NK-92 (cell line): ENCODE data around the gene PTPRG.

Experiments used
- DNase-seq: peaks from one replicate; lab custom pipeline; 2025; ENCODE audit not compliant: unreplicated experiment; lab: John Stamatoyannopoulos, UW

Gene PTPRG

DNA sequence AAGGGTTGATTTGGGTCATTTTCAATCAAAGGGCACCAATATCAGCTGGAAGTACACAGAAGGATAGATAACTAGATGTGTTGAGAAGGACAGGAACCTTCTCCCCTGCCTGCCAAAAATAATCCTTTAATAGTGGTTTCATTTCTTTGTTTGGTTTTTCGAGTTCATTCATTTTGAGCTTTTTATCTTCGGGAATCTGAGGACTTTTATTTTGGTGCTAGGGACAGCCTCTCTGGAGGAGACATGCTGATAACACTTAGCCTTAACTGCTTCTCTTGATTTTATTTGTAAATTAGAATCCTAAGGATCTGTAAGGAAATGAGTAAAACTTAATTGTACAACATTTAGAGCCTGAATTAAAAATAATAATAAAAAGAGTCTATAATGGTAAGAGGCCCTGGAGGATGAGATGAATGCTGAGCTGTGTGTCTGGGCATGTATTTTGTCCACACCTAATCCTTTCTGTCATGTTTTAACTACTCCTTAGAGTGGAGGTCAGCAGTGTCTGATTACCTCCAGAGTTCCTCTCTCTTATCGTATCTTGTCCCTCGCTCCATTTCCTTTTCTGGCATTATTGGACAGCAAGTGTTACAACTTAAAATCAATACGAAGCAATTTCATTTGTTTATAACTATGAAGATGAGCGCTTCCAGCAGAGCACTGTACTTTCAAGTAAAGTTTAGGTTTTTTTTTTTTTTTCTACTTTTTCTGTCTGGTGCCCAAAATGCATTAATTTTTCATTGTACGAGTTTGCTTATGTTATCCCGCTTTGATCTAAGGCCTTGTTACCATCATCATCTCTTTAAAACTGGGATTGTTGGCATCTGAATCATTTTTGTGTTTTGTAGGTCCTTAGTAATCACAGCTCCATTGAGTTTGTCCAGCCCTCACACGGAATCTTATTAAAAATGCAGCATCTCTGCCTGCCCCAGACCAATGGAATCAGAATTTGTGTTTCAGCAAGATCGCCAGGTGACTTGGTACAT lies 22.8 kb downstream of the PTPRG start:
- DNase-seq: no peak

DNA sequence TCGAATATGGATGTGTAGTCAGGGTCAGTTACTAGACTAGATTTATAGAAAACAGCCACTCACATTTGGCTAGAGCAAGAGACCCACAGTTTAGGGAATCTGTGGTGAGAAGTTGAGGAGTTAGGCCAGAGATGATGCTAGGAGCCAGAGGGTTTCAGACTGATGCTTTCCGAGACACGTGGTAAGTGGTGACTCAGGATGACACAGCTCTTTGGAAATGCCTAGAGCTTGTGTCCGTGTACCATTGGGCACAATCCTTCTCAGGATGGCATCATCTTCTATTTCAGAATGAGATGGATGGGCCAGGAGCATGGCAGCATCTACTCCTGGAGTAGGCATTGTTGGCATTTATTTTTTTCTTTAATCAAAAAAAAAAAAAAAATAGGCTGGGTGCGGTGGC lies 28.5 kb downstream of the PTPRG start:
- DNase-seq: no peak

DNA sequence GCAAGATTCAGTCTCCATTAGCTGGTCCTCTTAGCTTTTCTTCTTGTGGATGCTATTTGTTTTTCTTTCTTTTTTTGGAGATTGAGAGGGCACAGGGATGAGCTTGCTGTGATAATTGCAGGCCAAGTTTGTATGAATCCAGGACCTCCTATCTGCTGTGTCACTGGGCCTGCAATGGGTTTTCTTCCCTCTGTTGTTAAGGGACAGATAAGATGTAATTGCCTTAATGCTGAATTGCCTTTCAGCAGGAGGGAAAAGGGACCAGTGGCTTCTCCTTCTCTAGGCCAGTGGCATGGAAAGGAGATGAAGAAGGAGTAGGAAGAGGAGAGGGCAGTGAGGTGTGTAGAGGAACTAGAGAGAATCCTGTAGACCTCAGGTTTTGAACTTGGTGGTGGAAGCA lies 29.9 kb downstream of the PTPRG start:
- DNase-seq: no peak

DNA sequence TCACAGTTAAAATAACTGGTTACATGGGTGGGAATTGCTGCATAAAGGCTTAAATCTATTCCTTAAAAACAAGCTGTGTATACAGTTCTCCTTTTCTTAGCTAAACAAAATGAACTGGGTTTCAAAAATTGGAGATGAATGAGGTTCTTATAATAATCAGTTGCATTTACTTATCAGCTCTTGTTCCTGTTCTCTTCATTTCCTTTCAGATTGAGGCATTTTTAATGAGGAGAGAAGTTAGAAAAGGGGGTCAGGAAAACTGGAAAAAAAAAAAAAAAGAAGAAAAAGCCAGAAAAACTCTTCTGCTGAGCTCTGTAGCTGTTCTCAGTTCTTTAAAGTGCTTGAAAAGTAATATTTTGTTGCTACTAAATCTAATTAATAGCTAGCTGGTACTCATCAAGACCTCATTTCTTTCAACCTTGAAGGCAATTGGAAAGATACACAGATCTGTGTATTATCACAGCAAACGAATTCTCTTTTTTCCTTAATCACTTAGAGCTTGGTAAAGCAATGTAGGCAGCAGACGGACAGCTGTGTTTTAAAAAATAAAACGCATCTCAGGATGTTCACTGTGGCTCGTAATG lies 32.2 kb downstream of the PTPRG start:
- DNase-seq: no peak

DNA sequence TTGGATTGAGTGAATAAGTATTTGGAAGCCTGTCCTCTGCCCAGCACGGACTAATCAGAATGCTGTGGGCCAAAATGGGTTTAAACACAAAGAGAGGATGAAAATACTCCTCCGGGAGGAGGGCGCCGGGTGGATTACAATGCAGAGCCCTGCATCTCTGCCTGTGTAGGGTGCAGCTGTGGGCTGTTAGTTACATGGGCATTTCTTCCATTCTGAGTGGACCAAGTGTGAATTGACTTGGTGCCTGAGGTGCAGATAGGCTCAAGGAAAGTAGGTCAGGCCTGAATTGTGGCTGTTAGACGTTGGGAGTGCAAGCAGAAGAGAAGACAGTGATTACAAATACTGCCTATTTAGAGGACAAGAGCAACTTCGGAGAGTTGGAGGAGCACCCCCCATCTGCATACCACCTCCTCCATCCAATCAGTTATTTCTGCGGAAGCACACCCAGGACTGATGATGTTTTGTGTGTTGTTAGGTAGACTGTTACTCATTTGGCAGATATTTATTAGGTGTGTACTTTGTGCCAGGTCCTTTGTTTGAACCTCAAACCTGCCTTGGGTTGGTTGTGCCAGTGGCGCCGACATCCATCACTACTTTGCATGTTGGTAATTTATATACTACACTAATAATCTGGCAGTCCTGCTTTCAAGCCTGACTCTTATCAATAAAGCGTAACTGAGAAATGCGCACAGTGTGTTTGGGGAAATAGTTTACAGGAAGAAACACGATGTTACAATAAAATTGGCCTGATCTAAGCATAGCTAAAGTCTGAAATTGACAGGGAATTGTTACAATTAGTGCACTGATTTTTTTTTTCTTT lies 33.0 kb downstream of the PTPRG start:
- no peak for DNase-seq

DNA sequence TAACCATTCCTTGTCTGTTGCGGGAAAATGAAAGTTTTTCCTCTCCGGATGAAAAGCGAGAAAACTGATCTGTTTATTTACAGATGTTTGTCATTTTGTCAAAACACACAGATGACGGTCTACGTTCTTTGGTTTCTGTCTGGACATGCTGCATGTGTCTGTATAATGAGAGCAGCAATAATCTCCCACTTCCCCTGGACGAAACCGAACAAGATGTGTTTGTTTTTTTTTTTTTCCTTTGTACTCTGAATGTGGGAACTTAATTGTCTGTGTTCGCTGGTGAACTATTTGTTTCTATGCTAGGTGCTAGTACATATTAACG lies 33.6 kb downstream of the PTPRG start:
- no peak for DNase-seq

DNA sequence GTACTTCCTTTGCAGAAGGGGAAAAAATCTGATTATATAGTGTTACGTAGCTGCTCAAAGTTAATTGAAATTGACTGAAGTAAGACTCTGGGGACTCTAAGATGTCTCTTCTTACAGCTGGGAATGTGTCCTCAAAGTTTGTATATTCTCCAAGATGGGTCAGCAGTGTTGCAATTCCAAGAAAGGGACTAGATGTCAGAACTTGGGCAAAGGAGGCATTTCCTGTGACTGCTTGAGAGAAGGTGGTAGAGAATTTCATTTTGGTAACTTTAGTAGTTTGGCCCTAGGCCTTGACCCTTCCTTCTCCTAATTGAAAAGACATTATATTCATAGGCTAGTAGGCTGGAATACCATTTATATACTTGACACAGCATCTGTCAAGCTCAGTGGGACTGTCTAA lies 33.9 kb downstream of the PTPRG start:
- no peak for DNase-seq

DNA sequence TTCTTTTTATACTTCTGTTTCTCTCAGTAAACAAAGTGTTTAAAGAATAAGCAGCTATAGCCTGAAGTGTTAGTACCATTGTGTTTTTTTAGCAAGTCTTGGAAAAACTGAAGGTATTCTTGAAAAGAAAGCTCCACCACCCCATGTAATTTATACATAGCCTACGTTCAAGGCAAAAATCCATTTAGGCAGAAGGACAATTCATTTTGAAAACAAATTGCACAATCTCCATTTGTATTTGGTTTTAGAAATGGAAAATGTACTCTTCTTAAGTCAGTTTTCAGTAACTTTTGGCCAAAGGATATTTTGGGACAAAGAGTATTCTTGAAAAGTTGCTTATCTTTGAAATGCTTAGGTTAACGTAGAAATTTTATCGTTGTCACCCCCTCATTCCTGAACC lies 34.5 kb downstream of the PTPRG start:
- no peak for DNase-seq

DNA sequence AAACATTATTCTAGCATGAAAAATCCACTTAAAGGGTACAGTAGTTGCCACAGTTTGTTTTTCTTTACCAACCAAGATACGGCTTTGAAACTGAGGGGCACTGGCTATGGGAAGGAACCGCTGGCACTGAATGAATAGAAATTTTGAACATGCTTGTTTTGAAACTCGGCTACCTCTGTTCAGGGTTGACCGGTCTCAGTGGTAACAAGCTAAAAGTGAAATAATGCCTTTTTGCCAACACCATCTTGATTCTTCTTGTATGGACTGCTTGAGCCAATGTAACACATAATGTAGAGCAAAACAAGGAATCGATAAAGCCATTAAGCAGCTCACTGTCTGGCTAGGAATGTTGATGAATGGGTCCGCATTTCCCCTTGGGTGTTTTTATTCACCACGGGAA lies 36.5 kb downstream of the PTPRG start:
- DNase-seq: no peak

DNA sequence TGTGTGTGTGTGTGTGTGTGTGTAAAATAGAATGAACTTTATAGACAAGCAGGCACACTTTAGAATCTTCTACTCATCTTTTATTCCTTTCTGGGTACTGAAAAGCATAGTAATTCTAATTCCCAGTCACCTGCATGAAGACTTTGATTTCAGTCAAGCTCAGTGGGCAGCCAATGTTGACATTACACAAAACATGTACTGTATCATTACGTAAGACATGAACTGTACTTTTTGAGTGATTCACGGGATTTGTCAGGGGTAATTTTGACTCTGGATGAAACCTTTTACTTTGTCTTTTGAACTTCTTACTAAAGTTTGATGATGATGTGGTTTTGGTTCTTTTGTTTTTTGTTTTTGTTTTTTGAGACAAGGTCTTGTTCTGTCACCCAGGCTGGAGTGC lies 38.8 kb downstream of the PTPRG start:
- no peak for DNase-seq

DNA sequence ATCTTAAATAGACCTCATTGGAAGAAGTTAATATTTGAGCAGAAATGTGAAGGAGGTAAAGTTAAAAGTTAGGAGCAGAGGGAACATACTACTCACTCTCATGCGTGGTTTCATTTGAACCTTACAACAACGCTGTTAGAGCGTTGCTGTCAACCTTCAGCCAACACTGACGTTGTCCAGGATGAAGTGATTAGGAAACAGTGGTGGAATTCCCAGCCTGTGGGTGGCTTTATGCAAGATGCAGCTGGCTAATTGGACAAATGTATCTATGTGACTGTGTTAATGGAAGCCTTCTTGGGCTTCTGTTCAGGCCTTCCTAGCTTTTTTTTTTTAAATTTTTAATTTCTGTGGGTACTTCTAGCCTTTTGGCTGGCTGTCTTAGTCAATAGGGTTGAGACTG lies 40.5 kb downstream of the PTPRG start:
- no peak for DNase-seq

DNA sequence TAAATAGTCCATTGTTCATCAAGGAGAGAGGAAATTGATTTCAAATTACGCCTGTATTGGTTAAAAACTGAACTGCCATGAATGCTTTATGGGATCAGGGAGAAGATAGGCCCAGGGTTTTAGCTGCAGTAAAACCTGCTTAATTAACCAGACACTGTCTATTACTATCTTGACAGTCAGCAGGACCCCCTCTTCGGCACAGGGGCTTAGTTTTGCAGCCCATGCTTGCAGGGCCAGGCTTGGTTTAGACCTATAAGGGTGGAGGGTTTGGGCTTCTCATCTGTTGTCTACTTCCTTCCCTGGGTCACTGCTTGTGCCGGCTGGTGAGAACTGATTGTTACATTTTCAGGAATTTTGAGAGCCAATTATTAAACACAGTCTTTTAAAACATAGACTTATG lies 41.1 kb downstream of the PTPRG start:
- DNase-seq: no peak

DNA sequence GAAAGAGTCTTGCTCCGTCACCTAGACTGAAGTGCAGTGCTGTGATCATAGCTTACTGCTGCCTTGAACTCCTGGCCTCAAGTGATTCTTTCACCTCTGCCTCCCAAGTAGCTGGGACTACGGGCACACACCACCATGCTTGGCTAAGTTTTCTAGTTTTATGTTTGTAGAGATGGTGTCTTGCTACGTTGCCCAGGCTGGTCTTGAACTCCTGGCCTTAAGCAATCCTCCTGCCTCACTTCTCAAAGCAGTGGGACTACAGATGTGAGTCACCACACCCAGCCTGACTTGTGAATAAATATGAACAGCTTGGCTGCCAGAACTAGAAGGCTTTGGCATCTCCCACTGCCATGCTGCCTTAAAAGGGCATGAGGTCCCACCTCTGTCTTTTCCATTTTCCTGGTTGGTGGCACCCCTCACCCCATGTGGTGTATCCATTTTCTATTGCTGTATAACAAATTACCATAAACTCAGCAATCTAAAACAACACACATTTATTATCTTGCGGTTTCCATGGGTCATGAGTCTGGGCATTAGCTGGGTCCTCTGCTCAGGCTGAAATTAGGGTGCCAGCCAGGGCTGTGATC lies 44.3 kb downstream of the PTPRG start:
- no peak for DNase-seq

DNA sequence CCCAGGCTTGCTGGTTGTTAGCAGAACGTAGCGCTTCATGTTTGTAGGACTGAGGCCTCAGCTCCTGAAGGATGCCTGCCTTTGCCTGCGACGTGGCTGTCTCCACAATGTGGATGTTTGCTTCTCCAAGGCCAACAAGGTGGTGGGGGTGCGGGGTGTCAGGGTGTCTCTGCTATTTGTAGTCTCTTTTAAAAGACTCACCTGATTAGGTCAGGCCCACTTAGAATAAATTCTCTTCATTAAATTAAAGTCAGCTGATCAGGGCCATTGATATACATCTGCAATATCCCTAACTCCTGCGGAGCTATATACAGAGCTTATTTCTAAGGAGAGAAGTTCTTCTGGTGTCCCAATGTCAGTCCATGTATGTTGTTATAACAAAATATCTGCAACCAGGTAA lies 44.8 kb downstream of the PTPRG start:
- no peak for DNase-seq

DNA sequence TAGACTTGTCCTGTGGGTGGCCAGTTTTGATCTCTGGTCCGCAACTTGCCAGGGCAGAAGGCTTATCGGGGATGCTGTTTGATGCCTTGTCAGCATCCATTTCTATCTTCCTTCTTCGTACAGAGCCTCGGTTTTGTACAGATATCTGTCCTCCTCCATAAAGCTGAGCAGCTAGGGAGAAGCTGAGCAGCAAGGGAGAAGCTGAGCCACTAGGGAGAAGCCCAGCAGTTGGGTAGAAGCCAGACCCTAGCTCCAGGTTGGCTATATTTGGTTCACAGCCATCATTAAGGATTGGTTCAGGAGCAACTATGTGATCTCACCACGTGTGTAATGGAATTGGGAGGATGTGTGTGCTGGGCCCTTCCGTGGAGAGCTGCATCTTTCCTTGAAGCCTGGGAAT lies 46.7 kb downstream of the PTPRG start:
- DNase-seq: no peak

DNA sequence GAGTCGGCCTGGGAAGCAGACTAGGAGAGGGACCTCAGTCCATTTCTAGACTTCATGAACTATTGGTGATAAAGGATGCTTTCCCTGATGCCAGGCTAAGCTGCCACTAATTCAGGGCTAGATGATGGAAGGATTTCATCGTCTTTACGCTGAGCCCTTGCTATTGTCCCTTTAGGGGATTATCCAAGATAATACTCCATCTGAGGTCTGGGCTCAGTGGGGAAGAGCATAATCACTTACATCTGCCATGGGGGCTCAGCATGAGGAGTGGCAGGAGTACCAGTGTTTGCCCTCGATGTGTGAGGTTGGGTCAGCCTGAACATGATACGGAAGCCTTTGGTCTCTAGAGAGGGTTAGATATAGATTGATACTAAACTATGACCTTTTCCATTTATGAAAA lies 47.3 kb downstream of the PTPRG start:
- no peak for DNase-seq

DNA sequence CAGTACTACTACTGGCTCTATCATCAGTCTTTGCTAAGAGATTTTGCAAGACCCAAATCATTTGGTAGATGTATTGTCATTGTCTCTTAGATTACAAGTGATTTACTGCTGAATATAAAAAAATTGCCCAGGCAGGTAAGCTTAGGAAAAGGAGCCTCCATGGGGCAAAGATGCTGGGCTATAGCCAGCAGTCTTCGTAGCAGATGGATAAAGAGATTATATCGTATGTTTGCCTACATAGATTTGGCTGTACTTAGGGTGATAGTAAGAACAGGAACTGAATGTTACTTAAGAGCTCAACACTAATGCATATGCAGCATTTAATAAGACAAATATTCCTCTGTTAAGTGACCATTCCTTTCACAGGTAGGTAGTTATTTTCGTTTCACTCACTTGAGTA lies 48.9 kb downstream of the PTPRG start:
- no peak for DNase-seq

DNA sequence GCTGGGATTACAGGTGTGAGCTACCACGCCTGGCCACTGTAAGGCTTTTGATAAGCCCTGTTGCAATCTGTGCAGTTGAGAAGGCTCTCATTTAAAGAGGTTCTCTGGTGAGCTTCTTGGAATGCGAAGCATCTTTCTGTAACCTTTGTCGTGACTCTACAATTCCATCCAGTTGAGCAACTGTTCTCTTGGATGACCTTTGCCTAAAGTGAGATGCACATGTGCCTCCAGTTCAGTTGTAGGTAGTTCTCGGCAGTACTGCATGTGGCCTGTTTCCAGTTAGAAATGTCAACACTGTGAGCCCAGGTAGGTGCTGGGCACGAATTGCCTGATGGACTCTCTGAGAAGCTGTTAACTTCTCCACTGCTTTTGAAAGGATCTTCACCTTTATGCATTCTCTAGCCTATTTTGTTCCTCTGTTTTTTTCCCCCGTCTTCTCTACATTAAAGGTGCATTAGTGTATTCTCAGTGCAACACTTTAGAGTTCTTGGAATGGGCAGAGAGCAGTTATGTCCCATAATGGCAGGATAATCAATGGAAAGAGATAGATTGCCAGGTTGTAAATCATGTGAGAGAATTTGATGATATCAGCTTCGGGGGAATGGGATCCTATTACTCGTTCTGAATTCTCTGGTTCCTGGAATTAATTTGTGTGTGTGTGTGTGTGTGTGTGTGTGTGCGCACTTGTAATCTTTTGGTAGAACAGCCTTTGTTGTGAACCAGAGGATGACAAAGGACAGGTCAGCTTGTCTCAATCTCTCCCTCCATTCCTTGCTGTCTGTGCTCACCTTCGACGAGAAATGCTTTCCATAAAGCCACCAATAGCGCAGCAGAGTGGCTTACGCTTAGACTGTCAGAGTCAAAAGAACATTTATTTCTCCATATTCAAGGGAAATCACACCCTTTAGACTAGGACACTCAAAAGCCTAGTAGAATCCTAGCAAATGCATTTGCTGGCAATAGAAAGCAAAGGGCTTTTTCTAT lies 51.1 kb downstream of the PTPRG start:
- no peak for DNase-seq

DNA sequence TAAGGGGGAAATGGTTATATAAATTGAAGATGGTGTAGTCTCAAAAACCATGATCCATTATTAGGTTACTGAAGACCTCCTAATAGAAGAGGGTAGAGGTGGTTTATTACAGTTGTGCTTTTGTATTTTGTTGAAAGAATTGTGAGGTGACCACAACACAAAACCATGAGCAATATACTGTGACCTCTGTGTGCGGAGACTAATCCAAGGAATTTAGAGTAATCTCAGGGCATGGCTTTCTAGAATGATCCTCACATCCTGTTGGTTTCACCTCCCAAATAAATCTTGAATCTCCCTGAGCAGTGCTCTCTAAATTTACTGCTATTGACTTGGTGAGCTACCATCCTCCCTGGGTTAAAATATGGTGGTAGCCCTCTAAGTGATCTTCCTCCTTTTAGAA lies 52.3 kb downstream of the PTPRG start:
- no peak for DNase-seq

DNA sequence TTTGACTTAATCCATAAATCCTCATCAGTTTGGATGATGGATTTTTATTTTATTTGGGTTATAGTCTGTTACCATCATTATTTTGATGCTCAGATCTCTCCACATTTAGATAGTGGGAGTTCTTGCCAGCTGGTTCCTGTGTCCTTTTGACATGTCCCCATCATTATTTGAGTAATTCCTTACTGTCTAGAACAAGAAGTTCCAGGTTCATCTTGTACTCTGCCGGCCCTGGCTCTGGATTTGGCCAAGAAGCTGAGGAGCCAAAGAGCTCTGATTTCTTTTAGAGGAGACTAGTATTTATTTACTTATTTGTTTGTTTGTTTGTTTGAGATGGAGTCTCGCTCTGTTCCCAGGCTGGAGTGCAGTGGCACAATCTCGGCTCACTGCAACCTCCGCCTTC lies 54.3 kb downstream of the PTPRG start:
- DNase-seq: no peak
